ENCODE data around the gene PSTPIP2.
A peak's percentile ranks its signal among the peaks of the same experiment; 100 is the strongest.
"Not testable (repeated sequence)": the region's sequence is repeated elsewhere in the genome, so short reads cannot be mapped to it uniquely, and the experiment has no call there.

PSTPIP2 gene

DNA sequence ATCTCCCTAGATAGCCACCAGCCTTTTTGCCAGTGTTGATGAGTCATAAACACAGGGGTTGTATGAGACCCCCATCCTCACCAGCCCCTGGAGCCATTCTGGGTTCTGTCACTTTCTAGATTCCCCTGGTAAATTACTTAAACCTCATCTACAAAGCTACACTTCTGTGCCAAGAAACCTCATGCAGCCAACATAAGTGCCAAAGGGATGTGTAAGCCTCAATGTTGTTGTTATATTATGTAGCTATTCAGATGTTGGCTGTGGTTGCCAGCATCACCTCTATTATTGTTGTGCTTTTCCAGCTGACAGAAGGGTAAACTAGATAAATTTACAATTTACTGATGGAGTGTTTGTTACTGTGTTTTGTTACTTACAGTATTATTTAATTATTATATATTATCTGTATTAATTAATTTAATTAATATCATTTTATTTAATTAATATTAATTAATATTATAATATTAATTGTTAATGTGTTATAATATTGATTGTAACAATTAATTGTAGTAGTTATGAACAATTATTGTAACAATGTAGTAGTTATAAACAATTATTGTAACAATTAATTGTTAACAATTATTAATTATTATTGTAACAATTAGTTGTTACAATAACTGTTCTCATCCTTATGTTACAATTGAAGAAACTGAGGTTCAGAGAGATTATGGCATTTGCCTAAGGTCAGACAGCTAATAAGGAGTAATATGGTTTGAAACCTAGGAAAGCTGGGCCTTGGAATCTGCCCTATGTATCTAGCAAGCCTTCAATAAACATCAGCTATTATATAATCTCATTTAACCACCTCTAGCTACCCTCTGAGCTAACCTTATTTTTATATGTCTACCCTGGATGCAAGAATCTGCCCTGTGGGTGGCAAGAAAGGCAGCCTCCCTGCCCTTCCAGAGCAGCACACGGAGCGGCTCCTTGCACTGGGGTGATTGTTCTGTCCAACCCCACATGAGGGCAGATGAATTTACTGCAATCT, 36.1 kb downstream of the PSTPIP2 start:
- no peak for DNase-seq (ENCODE audit: low read depth)

DNA sequence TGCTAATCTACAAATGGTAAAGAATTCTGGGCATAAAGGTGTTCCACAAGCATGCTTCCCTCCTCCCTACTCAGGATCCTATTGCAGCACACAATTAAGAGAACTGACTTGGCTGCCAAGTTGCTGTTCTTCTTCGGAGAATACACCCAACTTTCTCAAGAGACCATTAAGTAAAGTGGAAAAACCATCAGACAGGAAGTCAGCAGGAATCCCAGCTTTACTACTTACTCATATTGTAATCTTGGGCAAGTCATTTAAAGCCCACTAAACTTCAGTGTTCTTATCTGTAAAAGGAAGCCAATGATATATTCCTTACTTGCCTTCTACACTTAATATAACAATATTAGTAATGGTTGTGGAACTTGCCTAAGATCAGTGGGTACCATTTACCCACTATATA, 37.8 kb downstream of the PSTPIP2 start:
- DNase-seq (ENCODE audit: low read depth), result no peak

- DNase-seq (ENCODE audit: low read depth), result no peak
Measured at GRCh38 chr18:46031741-46032140, 40.3 kb downstream of the PSTPIP2 start.

DNA sequence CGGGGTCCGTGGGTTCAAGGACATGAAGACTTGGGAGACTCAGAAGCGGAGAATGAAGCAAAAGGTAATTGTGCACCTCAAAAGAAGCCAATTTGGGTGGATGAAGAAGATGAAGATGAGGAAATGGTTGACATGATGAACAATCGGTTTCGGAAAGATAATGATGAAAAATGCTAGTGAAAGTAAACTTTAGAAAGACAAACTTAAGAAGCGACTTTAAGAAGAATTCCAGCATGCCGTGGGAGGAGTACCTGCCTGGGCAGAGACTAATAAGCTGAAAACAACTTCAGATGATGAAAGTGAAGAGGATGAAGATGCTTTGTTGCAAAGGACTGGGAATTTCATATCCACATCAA, 43.5 kb downstream of the PSTPIP2 start:
- DNase-seq (ENCODE audit: low read depth), result no peak

GRCh38 chr18:46019936-46020335, 52.1 kb downstream of the PSTPIP2 start:
- DNase-seq (ENCODE audit: low read depth), result no peak

- no peak for DNase-seq (ENCODE audit: low read depth)
Measured at GRCh38 chr18:46013484-46014189, 58.4 kb downstream of the PSTPIP2 start.

DNA sequence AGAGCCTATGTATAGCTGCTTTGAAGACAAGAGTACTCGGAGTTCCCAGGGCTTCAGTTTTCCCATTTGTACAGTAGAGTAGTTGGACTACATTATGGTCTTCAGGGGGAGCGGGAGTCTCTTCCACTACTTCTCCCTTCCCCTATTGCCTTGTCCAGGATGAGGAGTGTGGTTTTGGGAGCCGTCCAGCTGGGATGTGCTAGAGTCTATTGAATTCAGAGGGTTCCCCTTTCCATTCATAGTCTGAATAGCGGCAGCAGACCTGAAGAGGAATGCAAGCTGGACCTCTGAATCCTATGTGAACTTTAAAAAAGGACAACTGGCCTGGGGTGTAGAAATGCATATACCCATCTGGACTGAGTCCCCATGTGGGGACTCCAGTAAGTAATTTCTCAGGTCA, 61.4 kb downstream of the PSTPIP2 start:
- no peak for DNase-seq (ENCODE audit: low read depth)

- DNase-seq (ENCODE audit: low read depth), result no peak
Measured at GRCh38 chr18:46010050-46010449, 62.0 kb downstream of the PSTPIP2 start.

GRCh38 chr18:46009125-46009840, 62.8 kb downstream of the PSTPIP2 start:
- no peak for DNase-seq (ENCODE audit: low read depth)

DNA sequence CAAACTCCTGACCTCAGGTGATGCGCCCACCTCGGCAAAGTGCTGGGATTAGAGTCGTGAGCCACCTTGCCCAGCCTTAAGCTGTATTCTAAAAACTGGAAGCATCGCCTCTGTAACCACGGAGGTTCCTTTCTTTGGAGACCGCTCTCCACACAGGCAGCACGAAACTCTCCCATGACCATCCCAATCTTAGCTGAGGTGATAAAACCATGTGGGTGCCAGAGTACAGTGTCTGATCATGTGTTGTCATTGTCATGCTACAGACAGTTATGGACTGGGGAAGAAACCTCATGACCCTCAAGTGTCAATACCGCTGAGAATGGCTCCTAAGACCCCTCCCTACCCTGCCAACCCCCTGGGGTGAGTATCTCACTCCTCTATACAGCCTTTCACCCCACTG, 63.5 kb downstream of the PSTPIP2 start:
- no peak for DNase-seq (ENCODE audit: low read depth)

GRCh38 chr18:46007165-46007564, 64.9 kb downstream of the PSTPIP2 start:
- no peak for DNase-seq (ENCODE audit: low read depth)

DNA sequence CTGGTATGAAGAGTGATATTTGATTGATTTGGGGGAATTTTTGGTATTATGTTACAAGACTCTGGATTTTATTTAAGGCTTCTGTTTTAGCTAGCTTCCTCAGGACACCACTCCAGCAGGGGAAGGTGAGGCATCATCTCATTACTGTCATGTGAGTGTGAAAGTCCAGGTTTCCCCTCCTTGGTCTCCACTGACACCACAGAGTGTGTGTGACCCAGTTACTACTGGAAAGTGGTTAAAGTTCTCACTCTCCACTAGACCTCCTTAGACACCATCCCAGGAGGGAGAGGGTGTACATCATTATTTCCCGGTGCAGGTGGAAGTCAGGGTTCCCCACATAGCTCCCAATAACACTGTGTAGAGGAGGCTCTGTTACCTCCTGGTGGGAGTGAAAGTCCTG, 69.1 kb downstream of the PSTPIP2 start:
- DNase-seq (ENCODE audit: low read depth), result no peak

DNA sequence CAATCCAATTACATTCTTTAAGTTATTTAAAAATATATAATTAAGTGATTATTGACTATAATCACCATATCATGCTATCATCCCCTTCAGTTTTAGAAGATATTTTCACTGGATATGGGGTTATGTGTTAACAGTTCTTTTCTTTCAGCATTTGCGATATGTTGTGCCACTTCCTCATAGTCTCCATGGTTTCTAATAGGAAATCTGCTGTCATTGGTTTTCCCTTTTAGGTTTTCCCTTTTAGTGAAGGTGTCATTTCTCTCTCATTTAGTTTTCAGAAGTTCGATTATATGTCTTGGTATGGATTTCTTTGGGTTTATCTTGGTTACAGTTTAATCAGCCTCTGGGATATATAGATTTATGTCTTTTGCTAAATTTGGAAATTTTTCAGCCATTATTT, 70.2 kb downstream of the PSTPIP2 start:
- no peak for DNase-seq (ENCODE audit: low read depth)

- no peak for DNase-seq (ENCODE audit: low read depth)
Measured at GRCh38 chr18:46001074-46001473, 71.0 kb downstream of the PSTPIP2 start.

DNA sequence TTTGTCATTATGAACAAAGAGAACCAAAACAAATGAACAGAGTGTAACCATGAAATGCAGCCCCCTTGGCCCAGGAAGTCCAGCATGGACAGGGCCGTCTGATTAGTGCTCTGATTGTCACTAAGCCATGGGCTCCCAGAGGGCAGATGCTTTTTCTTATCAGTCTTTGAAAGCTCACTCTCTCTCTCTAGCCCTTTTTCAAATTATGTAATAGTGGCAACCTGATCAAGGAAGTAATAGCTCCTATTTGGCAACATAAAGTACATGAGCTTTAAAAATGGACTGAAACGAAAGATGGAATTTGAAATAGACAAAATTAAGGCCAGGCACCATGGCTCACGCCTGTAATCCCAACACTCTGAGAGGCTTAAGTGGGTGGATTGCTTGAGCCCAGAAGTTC, 72.5 kb downstream of the PSTPIP2 start:
- DNase-seq (ENCODE audit: low read depth), result no peak

- DNase-seq (ENCODE audit: low read depth), result no peak
Measured at GRCh38 chr18:45998244-45998643, 73.8 kb downstream of the PSTPIP2 start.

DNA sequence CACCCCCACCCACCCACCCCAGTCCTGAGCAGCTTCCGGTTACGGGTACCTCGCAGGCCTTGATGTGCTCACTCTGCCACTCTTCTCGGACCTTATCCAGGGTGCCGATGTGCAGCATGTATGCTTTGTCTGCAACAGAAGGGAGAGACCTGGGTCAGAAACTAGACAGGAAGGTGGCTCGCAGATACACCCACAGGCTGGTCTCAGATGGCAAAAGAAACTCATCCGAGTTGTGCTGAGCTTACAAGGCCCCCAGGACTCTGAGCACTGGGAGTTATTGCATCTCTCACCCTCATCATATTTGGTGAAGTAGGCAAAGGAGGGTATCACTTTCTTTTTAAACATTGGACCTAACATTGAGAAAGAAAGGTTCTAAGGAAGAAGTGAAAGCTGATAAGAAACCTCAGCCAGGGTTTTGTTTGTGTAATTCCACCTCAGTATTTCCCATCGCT, 74.3 kb downstream of the PSTPIP2 start:
- peak; percentile 29 for DNase-seq (ENCODE audit: low read depth)

GRCh38 chr18:45995461-45995860, 76.6 kb downstream of the PSTPIP2 start:
- no peak for DNase-seq (ENCODE audit: low read depth)

- DNase-seq (ENCODE audit: low read depth), result no peak
Measured at GRCh38 chr18:45993438-45993837, 78.6 kb downstream of the PSTPIP2 start.

DNA sequence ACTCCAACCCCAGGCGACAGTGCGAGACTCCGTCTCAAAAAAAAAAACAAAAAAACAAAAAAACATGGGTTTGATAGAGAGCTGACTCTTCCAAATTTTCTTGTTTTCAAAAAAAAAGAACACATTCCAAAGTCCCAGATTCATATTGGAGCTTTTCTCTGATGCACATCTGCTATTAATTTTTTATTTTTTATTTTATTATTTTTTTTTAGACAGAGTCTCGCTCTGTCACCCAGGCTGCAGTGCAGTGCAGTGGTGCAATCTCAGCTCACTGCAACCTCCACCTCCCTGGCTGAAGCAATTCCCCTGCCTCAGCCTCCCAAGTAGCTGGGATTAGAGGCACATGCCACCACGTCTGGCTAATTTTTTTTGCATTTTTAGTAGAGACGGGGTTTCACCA, 79.5 kb downstream of the PSTPIP2 start:
- DNase-seq (ENCODE audit: low read depth), result not testable (repeated sequence)

DNA sequence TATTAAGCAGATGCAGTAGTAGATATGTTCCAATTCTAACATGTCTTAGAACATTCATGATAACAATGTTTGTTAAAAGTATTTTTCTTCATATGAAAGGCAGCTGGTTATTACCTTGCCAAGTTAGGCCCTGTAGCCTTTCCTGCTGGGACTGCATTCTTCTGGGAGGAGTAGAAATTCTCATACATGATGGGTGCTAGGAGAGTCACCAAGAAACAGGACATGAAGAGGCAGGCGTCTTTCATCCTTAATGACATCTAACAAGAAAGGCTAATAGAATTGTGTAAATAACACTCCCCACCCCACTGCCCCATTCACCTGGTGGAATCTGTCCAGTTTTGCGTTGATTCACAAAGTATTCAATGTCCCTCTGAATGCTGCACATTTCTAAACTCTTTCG, 80.3 kb downstream of the PSTPIP2 start:
- no peak for DNase-seq (ENCODE audit: low read depth)

DNA sequence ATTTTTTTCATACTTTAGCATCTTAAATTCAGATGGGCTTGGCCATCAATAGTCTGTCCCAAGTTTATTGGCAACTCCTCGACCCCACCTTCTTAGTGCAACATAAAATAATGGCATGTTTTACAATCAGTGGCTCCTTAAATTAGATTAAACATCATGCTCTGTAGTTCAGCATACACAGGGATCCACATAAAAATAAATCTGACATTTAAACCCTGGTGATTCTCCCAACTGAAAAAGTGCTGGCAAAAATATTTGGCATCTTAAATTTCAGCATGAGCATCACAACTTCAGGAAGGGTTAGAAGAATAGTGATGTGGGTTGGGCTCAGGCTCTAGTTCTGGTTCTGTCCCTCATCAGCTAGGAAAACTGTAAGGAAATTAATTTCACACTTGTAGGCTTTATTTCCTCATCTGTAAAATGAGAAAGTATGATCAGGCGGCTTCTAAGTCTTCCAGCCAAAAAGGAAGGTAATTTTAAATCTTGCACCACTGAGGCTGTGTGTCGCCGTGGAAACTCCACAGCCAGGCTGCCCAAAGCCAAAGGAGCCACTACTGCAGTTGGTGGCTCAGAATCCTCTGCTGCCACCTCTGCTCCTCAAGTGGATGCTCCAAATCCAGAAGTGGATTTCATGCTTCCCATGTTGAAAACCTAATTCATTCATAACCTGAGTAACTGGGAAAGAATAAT, 87.4 kb downstream of the PSTPIP2 start:
- DNase-seq (ENCODE audit: low read depth), result no peak

All from activated T-cell treated with anti-CD3 and anti-CD28 coated beads for 48 hours (primary cell).